Mesendoderm (in vitro differentiated cells): ENCODE results near the gene PDZK1IP1.
"Not testable (repeated sequence)": the region's sequence is repeated elsewhere in the genome, so short reads cannot be mapped to it uniquely, and the experiment has no call there.

Source experiments
- DNase-seq: peaks from one replicate; pipeline ENCODE4 v3.0.0; 2013
- H2AK5ac ChIP-seq: 2 replicates; pipeline ENCODE4 v1.6.1; 2013; ENCODE audit warnings: low read length, inconsistent platforms
- H2BK120ac ChIP-seq: 2 replicates; pipeline ENCODE4 v1.6.1; 2013; ENCODE audit warnings: low read depth, mild to moderate bottlenecking, low read length, moderate library complexity, mixed read lengths
- H2BK15ac ChIP-seq: replicated peaks from 2 replicates; pipeline ENCODE4 v1.6.1; 2013; ENCODE audit warnings: low read depth, mild to moderate bottlenecking, moderate library complexity
- H2BK5ac ChIP-seq: 2 replicates; pipeline ENCODE4 v1.6.1; 2013; ENCODE audit warnings: low read length, inconsistent platforms
- H3K18ac ChIP-seq: 2 replicates; pipeline ENCODE4 v1.6.1; 2013; ENCODE audit warnings: mild to moderate bottlenecking, low read length, mixed read lengths
- H3K23ac ChIP-seq: one replicate; pipeline ENCODE4 v1.6.1; 2013; ENCODE audit warnings: low read length
- H3K27ac ChIP-seq: 2 replicates; pipeline ENCODE4 v1.5.1; 2013; ENCODE audit warnings: low read depth, mild to moderate bottlenecking, inconsistent platforms, low read length, moderate library complexity
- H3K27me3 ChIP-seq: 2 replicates; pipeline ENCODE4 v1.6.1; 2013; ENCODE audit warnings: low read length, control low read depth, mild to moderate bottlenecking, inconsistent platforms; ENCODE audit not compliant: insufficient read depth, poor library complexity
- H3K36me3 ChIP-seq: 2 replicates; pipeline ENCODE4 v1.6.1; 2013; ENCODE audit warnings: low read length, inconsistent platforms; ENCODE audit not compliant: control insufficient read depth, insufficient read depth
- H3K4ac ChIP-seq: one replicate; pipeline ENCODE4 v1.6.1; 2013; ENCODE audit warnings: low read depth, mild to moderate bottlenecking, low read length, moderate library complexity
- H3K4me1 ChIP-seq: 2 replicates; pipeline ENCODE4 v1.6.1; 2013; ENCODE audit warnings: low read depth, low read length, inconsistent platforms; ENCODE audit not compliant: control insufficient read depth
- H3K4me2 ChIP-seq: 2 replicates; pipeline ENCODE4 v1.6.1; 2013; ENCODE audit warnings: low read length
- H3K4me3 ChIP-seq: 2 replicates; pipeline ENCODE4 v1.5.1; 2013; ENCODE audit warnings: mild to moderate bottlenecking, low read length
- H3K56ac ChIP-seq: one replicate; pipeline ENCODE4 v1.6.1; 2013; ENCODE audit warnings: low read length
- H3K79me1 ChIP-seq: 2 replicates; pipeline ENCODE4 v1.6.1; 2013; ENCODE audit warnings: low read length, inconsistent platforms
- H3K79me2 ChIP-seq: 2 replicates; pipeline ENCODE4 v1.6.1; 2013; ENCODE audit warnings: mild to moderate bottlenecking, low read length; ENCODE audit not compliant: control insufficient read depth, insufficient read depth
- H3K9ac ChIP-seq: 2 replicates; pipeline ENCODE4 v1.6.1; 2013; ENCODE audit warnings: low read length, inconsistent platforms
- H4K5ac ChIP-seq: one replicate; pipeline ENCODE4 v1.6.1; 2013; ENCODE audit warnings: low read length
- H4K8ac ChIP-seq: one replicate; pipeline ENCODE4 v1.6.1; 2013; ENCODE audit warnings: low read depth, mild to moderate bottlenecking, control low read depth, low read length, moderate library complexity
- WGBS: extraction: QIAGEN DNeasy Blood & Tissue Kit; methylation state at CpG from one replicate; pipeline ENCODE4 v1.1.7; 2013; ENCODE audit warnings: low lambda C conversion rate, missing lambda C conversion rate; ENCODE audit not compliant: insufficient coverage; ENCODE audit errors: extremely low coverage; 5-methylcytosine and 5-hydroxymethylcytosine counted together

Gene PDZK1IP1

DNA sequence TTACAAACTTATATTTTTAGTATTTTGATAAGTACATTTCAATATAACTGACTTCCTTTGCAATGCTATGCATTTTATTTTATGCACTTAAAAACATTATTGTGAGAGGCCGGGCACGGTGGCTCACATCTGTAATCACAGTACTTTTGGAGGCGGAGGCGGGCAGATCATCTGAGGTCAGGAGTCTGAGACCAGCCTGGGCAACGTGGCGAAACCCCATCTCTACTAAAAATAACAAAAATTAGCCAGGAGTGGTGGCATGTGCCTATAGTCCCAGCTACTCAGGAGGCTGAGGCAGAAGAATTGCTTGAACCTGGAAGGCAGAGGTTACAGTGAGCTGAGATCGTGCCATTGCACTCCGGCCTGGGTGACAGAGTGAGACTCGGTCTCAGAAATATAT, 6.1 kb upstream of the PDZK1IP1 start:
- not testable (repeated sequence) for H2BK120ac ChIP-seq, H3K79me1 ChIP-seq, H3K36me3 ChIP-seq, H3K56ac ChIP-seq, H3K9ac ChIP-seq, H3K18ac ChIP-seq, H3K4me2 ChIP-seq, H3K4me1 ChIP-seq, H3K27me3 ChIP-seq, H3K23ac ChIP-seq, H3K4ac ChIP-seq, H4K8ac ChIP-seq, H2AK5ac ChIP-seq, H3K27ac ChIP-seq, DNase-seq, H3K4me3 ChIP-seq, H2BK5ac ChIP-seq, H2BK15ac ChIP-seq, H3K79me2 ChIP-seq, H4K5ac ChIP-seq
- no CpG with 5 or more reads among the region's 9 CpGs for WGBS

DNA sequence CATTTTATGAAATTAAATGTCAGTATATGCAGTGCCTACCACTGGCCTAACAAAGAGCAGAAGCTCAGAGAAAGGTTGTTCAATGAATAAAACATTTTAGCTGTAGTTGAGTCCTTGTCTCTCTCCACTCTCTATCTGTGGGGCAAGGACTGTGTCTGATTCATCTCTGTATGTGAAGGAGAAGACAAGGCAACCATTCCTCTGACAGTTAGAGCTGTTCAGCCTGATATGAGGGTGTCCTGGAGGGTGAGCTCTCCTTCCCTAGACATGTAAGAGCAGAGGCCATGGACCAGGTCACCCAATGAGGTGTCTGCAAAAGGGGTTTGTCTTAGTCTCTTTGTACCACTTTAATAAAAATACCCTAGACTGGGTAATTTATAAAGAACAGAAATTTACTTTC, 4.5 kb upstream of the PDZK1IP1 start:
- H2AK5ac ChIP-seq = no peak overlapping the region
- no peaks in the 10 kb centered on the region for H3K27me3 ChIP-seq
- no peak for DNase-seq
- no peak overlapping the region for H3K4me2 ChIP-seq
- no peak overlapping the region for H3K56ac ChIP-seq
- H3K9ac ChIP-seq = no peak overlapping the region
- no peaks in the 10 kb centered on the region for H3K79me2 ChIP-seq
- H2BK120ac ChIP-seq = no peak overlapping the region
- H3K18ac ChIP-seq = no peak overlapping the region
- H3K27ac ChIP-seq = no peak overlapping the region
- peaks cover 3% of the 10 kb centered on the region for H3K4me1 ChIP-seq
- H3K4me3 ChIP-seq = no peak overlapping the region
- H2BK15ac ChIP-seq = no peak overlapping the region
- H3K23ac ChIP-seq = no peak overlapping the region
- no peaks in the 10 kb centered on the region for H3K36me3 ChIP-seq
- H2BK5ac ChIP-seq = no peak overlapping the region
- H3K4ac ChIP-seq = no peak overlapping the region
- no peaks in the 10 kb centered on the region for H3K79me1 ChIP-seq
- no peak overlapping the region for H4K8ac ChIP-seq
- H4K5ac ChIP-seq = no peak overlapping the region

DNA sequence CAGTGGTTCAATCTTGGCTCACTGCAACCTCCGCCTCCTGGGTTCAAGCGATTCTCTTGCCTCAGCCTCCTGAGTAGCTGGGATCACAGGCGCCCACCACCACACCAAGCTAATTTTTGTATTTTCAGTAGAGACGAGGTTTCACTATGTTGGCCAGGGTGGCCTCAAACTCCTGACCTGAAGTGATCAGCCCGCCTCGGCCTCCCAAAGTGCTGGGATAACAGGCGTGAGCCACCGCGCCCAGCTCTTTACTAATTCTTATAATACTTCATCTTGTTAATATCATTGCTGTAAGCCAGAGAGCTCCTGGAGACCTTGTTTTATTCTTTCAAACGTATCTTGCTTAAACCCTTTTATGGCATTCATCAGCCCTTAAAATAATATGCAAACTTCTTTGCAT, 3.7 kb upstream of the PDZK1IP1 start:
- not testable (repeated sequence) for H4K8ac ChIP-seq, H3K9ac ChIP-seq, H3K79me2 ChIP-seq, H3K4me2 ChIP-seq, H3K79me1 ChIP-seq, H3K4me3 ChIP-seq, H2BK5ac ChIP-seq, DNase-seq, H3K56ac ChIP-seq, H3K36me3 ChIP-seq, H2AK5ac ChIP-seq, H4K5ac ChIP-seq, H3K4ac ChIP-seq, H3K4me1 ChIP-seq, H3K27me3 ChIP-seq, H3K18ac ChIP-seq, H3K27ac ChIP-seq, H2BK15ac ChIP-seq, H2BK120ac ChIP-seq, H3K23ac ChIP-seq
- WGBS = no CpG with 5 or more reads among the region's 10 CpGs

- Histone ChIP-seq H3K36me3 (no peaks in the 10 kb centered on the region), H3K18ac (no peak overlapping the region), H4K5ac (no peak overlapping the region), H3K79me2 (no peaks in the 10 kb centered on the region), H2BK5ac (no peak overlapping the region), H3K27ac (no peak overlapping the region), H3K4ac (no peak overlapping the region), H3K4me3 (no peak overlapping the region), H3K27me3 (no peaks in the 10 kb centered on the region), H4K8ac (no peak overlapping the region), H3K9ac (peak overlapping the region; percentile 41), H2AK5ac (no peak overlapping the region), H3K79me1 (no peaks in the 10 kb centered on the region), H2BK120ac (no peak overlapping the region), H3K56ac (peak overlapping the region; percentile 76), H3K4me2 (no peak overlapping the region), H3K4me1 (peaks cover 3% of the 10 kb centered on the region), H3K23ac (no peak overlapping the region), H2BK15ac (no peak overlapping the region)
- peak; percentile 87 for DNase-seq
- WGBS = no CpG with 5 or more reads among the region's 10 CpGs
Measured at GRCh38 chr1:47192458-47193384, 2.9 kb upstream of the PDZK1IP1 start.

GRCh38 chr1:47191940-47192457, 2.2 kb upstream of the PDZK1IP1 start:
- Histone ChIP-seq H3K23ac (no peak overlapping the region), H2BK15ac (no peak overlapping the region), H2BK5ac (no peak overlapping the region), H3K36me3 (no peaks in the 10 kb centered on the region), H3K79me1 (no peaks in the 10 kb centered on the region), H3K18ac (no peak overlapping the region), H3K56ac (no peak overlapping the region), H3K4me3 (no peak overlapping the region), H3K27me3 (no peaks in the 10 kb centered on the region), H2AK5ac (no peak overlapping the region), H3K27ac (no peak overlapping the region), H3K4me1 (peaks cover 3% of the 10 kb centered on the region), H3K79me2 (no peaks in the 10 kb centered on the region), H2BK120ac (no peak overlapping the region), H4K5ac (no peak overlapping the region), H3K9ac (no peak overlapping the region), H4K8ac (no peak overlapping the region), H3K4ac (no peak overlapping the region), H3K4me2 (no peak overlapping the region)
- no peak for DNase-seq
- WGBS = no CpG with 5 or more reads among the region's 4 CpGs
